EH (cell line): ENCODE data around the gene CPO.

Experiments used
- DNase-seq: peaks from one replicate; pipeline ENCODE4 v3.0.0-alpha.2; 2015; ENCODE audit warnings: low read depth

Gene CPO

DNA sequence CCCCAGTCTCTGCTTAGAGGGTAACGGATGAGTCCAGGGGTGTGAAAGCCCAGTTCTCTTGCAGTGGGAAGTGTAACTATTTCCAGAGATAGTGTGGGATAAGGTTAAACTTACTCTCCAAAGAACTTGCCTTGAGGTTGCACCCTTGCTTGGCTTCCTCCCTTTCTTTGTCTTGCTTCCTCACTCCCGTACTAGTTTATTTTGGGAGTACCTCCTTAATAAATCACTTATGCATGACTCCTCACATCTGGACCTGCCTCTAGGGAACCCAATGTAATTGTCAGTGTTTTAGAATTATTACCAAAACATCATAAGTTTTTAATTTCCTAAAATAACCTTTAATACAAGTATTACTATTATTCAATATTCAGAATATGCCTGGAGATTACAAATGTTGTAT lies 35.2 kb downstream of the CPO start:
- no peak for DNase-seq

- DNase-seq: peak; percentile 21
These were observed 39.4 kb downstream of the CPO start for GRCh38 chr2:206978746-206979145.

DNA sequence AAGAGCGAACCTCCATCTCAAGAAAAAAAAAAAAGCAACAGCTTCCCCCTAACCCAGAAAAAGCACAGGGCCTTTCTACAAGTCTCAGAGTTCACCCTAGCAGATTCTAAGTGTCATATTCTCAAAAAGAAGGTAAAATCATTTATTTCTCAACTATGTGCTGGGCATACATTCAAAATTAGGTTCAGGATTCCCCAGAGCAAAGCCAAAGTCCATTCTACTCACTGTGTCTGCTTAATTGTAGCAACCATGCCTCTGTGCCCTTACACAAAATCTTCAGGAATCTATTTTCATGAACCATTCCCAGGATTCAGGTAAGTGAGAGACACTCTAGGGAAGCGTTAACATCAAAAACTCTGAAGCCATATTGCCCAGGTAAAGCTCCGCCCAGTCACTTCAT lies 40.0 kb downstream of the CPO start:
- DNase-seq: no peak

GRCh38 chr2:206979922-206980321 lies 40.6 kb downstream of the CPO start:
- no peak for DNase-seq

GRCh38 chr2:206980413-206980812 lies 41.1 kb downstream of the CPO start:
- DNase-seq: no peak

- DNase-seq: no peak
These were observed 41.9 kb downstream of the CPO start for GRCh38 chr2:206981086-206981674.

DNA sequence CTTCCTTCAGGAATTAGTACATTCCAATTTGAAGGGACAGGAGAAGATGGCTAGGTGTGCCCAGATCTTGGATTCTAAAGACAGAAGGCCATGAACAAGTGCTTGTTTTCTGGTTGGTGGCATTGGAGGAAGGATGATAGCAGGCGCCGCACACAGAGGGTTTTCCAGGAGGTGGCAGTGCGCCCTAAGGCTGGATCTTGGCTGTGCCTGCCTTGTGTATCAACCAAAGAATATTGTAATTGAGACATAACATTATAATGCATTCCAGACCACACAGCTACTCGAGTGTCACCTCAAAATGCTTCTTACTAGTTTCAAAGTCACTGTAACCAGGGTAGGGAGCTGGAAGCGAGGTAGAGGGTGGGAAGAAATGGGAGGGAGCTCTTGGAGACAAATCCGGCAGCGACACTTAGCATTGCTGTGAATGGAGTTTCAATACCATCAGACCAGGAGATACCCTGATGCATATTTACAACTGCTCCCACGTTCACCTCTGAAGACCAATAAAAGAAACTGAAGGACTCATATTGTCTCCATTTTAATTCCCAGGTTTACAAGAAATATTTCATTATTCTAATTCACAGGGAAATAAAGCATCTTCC lies 42.5 kb downstream of the CPO start:
- DNase-seq: peak; percentile 82

- DNase-seq: no peak
These were observed 43.1 kb downstream of the CPO start for GRCh38 chr2:206982360-206982955.

DNA sequence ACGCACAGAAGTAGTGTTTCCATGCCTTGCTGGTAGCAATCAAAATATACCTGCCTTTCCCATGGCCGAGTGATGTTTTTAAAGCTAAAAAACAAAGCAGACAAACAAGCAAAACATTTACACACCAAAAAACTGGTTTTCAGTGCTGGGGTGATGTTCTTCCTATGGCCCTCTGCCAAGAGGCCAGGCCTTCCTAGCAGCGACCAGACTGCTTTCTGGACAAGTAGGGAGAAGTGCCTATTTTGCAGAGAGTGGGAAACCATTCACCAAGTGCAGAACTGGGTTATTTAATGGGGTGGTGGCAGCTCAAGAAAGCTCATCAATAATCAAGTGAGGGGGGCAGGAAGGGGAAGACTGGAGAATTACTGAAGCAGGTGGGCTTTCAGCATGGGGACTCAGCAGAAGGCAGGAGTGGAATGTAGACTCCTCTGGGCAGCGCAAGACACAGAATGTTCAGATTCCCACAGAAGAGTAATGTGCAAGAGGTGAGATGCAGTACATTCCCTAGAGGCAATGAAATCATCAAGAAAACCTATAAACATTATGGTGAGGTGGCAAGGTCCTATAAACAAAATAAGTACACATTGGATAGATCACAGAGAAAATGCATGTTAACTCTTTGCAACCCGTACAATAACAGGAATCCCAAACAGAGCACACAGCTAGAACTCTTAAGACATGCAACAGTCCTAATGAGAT lies 44.0 kb downstream of the CPO start:
- peak; percentile 26 for DNase-seq

GRCh38 chr2:206984206-206984605 lies 44.9 kb downstream of the CPO start:
- DNase-seq: peak; percentile 36

DNA sequence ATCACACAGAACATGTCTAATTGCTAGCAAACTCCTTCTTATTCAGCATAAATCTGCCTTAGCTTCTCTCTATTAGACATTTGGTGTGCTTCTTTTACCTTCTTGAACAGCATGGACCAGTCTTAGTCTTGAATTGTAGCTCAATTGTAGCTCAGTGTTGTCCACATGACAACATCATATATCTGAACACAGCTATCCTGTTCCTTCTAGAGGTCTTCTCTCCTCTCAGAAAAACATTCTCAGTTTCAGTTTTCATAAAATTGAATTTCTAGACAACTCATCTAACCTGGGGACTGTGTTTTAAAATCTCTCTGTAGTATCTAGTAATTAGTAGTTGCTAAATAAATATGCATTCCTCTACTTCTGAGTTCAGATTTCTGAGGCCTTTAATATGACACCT lies 47.6 kb downstream of the CPO start:
- no peak for DNase-seq

GRCh38 chr2:206987810-206988209 lies 48.5 kb downstream of the CPO start:
- no peak for DNase-seq

DNA sequence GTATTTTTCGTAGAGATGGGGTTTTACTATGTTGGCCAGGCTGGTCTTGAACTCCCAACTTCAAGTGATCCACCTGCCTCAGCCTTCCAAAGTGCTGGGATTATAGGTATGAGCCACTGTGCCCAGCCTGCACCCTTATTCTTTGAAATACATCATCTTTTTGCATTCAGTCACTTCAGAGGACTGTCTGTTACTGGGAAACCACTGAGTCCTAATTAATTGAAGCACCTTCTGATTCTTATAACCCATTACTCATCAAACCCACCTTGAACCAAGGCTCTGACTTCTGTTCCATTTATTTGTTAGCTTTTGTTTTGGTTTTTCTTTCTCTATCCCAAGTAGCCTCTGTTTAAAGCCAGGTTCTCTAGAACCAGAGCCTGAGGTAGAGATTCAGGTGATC lies 49.6 kb downstream of the CPO start:
- DNase-seq: no peak

GRCh38 chr2:206989311-206989710 lies 50.0 kb downstream of the CPO start:
- DNase-seq: peak; percentile 26

GRCh38 chr2:206990360-206990759 lies 51.0 kb downstream of the CPO start:
- DNase-seq: no peak

GRCh38 chr2:206991070-206991469 lies 51.8 kb downstream of the CPO start:
- DNase-seq: no peak

GRCh38 chr2:206993396-206993911 lies 54.1 kb downstream of the CPO start:
- peak; percentile 34 for DNase-seq

- peak; percentile 75 for DNase-seq
These were observed 54.6 kb downstream of the CPO start for GRCh38 chr2:206993964-206994363.

DNA sequence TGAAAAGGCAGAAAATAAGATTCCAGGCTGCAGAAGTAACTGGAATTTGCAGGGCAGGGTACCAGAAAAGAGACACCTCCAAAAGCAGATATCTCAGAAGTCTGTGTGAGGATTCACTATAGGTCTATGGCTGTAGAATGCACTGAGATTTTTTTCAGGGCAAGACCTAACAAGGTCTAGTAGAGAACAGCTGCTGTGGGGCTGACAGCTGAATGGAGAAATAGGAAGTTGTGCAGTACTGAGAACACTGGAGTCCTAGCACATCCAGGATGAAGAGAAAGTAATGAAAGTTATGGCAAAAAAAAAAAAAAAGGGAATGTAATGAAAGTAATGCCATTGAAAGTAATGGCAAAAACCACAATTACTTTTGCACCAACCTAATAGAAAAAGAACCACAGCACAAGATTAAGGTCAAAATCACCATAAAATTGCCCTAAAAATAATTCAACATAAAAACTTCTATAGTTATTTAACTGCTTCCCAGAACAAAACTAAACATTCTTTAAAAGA lies 57.3 kb downstream of the CPO start:
- DNase-seq: no peak

DNA sequence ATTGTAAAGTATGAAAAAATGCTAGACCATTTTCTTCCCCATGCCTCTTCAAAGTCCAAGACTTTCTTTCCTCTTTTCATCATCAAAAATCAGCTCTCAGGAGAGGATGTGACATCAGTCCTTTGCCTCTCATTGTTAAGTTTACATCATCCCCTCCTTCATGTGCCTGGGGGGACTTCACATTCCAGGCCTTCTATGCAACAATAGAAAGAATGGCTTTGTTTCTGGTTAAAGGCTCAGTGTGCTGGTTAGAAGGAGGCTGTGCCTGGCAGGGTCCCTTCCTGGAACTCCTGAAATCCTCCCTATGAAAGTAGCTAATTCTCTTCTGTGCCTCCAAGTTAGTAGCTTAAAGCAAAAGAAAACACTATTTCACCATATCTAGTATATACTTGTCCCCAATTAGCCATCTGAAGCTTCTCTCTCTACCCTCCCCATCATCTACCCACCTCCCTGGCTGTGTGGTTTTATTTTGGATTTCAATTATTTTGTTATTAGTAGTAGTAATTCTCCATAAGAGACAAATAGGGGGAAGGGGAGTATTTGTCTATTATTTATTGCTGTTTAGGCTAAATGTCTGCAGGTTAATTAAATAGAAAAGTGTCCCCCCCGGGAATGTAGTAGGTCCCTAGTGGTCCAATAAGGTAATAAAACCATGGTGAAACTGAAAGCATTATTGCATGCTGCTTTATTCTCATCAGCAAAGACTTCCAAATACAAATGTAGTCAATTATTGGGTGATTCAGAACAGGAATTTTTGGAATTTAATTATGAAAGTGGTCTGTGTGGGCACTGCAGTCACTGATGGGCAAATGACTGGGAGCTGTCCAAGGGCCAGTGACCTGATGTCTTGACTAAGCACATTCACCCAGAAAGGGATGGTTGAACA lies 69.0 kb downstream of the CPO start:
- DNase-seq: peak; percentile 66

GRCh38 chr2:207012461-207012860 lies 73.1 kb downstream of the CPO start:
- peak; percentile 47 for DNase-seq

- DNase-seq: no peak
These were observed 75.1 kb downstream of the CPO start for GRCh38 chr2:207014424-207014823.
